Fibroblast of skin of right quadriceps (primary cell): ENCODE measurements around the gene COG2.
"Not testable (repeated sequence)": the region's sequence is repeated elsewhere in the genome, so short reads cannot be mapped to it uniquely, and the experiment has no call there.

Experiments
- DNase-seq: peaks from one replicate; pipeline ENCODE4 v3.0.0-alpha.2; 2013

Gene COG2

GRCh38 chr1:230629511-230629910, 12.8 kb upstream of the COG2 start:
- no peak for DNase-seq

GRCh38 chr1:230631477-230631876, 10.8 kb upstream of the COG2 start:
- no peak for DNase-seq

DNA sequence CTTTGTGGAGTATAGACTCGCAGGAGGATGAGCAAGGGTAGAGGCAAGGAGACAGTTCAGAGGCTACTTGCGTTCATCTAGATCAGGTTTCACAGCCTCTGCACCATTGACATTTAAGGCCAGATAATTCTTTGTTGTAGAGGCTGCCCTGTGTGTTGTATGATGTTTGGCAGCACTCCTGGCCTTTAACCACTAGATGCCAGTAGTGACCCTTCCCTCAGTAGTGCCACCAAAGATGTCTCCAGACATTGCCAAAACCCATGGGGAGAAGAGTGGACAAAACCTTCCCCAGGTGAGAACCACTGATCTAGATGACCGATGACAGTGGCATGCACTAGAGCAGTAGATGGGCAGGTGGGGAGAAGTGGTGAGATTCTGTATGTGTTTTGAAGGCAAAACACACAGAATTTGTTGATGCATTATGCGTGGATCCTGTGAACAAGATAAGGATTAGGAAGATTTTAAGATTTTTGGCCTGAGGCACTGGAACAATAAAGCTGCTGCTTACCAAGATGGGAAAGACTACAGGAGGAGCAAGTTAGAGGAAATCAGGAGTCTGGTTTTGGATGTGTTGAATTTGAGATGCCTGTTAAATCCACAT, 9.9 kb upstream of the COG2 start:
- peak; percentile 30 for DNase-seq

DNA sequence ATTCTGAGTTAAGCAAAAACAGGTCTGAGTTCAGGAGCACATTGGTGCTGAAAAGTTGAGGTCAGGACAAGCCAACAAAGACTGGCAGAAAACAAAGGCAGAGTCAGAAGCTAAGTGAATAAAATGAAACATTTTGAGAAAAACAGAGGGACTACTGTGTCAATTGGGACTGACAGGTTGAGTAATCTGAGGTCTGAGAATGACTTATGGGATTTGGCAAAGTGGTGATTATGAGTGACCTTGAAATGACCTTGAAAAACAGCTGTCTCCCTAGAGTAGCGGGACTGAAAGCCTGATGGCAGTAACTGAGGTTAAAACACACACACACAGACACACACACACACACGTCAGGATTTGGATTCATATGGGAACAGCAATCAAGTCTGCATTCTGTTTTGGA, 8.8 kb upstream of the COG2 start:
- DNase-seq: peak; percentile 2

DNA sequence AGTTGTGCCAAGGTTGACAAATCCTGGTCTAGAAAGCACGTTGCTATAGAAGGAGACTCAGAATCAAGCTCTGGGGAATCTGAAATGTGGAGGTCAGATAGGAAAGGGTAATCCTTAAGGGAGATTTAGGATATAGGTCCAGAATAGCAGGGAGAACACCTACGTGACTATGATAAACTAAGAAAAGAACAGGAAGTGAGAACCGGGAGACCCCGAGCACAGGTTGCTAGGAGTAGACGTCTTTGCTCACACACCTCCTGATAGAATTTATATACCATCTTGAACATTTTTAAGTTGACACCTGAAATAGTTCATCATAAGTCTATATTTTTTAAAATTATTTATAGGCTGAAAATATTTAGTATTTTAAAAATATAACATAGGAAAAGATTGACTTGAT, 7.9 kb upstream of the COG2 start:
- DNase-seq: no peak

GRCh38 chr1:230636575-230637148, 5.6 kb upstream of the COG2 start:
- DNase-seq: no peak

DNA sequence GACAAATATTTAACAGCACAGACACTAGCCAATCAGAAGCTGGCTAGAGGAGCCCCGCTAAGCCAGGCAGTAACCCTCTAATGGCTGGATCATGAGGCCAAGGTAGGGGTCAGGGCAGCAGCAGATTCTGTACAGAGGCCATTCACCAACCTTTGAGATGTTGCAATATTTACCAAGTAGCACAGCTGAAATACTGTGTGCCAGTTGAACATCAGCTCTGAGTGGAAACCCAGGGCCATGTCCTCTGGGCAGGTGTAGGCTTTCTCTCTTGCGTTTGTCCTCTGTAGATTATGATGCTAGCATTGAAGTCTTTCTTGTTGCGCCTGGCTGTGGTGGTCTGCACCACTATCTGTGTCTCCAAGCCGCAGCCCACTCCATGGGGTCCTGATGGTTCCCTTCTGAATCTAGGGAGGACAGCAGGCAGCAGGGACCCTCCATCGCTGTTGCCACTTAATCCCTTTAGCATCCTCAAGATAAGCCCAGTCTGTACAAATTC, 2.5 kb upstream of the COG2 start:
- DNase-seq: no peak

- peak; percentile 50 for DNase-seq
These were observed 935 bp upstream of the COG2 start for GRCh38 chr1:230641346-230641745.

DNA sequence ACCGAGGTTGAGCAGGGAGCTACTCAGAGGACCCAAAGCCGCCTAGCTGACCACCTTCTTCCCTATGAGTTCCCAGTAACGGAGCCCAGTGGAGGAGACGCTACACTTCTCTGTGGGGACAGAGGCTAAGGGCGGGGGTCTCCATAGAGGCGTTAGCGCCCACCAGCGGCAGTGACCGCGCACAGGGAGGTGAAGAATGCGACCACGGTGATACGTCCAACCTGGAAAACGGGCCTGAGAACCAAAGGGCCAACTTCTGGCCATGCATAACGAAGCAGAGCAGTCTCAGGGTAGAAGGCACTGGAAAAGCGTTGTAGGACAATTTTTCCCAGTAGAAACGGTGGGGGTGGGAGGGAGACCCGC, 400 bp upstream of the COG2 start:
- no peak for DNase-seq

DNA sequence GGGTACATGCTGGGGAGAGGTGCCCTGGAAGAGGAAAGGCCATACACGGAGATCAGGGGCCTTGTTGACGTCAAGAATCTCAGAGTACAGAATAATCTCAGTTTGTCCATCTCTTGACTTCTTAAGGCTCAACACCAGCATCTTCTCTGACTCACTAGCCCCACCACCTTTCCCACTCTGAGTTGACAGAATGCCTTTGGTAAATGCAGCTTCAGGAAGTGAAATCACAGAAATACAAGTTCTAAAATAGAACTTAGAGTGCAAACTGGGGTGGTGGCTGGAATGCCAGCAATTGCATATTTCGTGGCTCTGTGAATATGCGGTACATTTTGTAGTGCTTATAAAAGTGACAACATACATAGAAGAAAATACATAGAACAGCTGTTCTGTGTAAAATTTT, 1.6 kb downstream of the COG2 start:
- DNase-seq: peak; percentile 40

DNA sequence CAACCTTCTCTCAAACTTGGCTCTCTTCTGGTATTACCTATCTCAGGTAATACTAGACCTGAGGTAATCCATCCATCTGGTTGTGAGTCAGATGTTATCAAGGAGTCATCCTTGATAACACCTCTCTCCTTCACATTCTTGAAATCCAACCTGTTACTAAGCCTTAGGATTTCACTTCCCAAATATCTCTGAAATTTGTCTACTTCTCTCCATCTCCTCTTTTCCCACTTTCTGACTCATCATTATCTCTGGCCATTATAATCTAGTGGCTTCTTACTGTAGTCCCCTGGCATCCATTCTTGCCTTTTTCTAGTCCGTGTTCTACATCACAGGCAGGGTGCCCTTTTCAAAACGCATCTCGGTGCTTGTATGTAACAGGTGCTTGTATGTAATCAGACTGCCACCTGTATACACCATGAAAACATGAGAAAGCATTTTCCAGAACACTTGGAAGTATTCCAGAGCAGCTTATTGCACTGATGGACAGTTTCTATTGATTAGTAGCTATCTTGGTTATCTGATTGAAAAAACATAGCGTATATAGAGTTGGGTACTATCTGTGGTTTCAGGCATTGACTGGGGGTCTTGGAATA, 4.5 kb downstream of the COG2 start:
- no peak for DNase-seq

GRCh38 chr1:230647321-230647720, 5.0 kb downstream of the COG2 start:
- DNase-seq: no peak

DNA sequence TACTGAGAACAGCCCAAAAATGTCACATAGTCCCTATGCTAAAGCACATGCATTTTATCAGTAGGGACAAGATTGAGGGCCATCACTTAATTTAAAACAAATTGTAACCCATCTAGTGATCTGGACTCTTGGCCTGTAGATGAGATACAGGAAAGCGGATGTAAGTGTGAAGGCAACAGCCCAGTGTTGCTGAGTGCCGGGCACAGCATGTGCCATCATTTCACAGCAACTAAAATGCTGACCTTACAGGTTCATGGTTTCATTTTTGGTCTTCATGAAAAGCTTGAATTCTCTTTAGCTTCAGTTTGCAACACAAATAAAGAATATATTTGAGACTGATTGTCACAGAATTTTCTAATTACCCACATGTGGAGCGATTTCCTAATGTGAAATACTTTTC, 5.8 kb downstream of the COG2 start:
- DNase-seq: no peak

DNA sequence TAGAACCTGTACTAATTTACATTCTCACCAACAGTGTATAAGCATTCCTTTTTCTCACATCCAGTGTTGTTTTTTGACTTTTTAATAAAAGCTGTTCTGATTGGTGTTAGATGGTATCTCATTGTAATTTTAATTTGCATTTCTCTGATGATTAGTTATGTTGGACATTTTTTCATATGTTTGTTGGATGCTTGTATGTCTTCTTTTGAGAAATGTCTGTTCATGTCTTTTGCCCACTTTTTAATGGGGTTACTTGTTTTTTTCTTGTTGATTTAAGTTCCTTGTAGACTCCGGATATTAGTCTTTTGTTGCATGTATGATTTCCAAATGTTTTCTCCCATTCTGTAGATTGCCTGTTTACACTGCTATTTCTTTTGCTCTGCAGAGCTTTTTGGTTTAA, 8.0 kb downstream of the COG2 start:
- DNase-seq: no peak

GRCh38 chr1:230651235-230651634, 9.0 kb downstream of the COG2 start:
- no peak for DNase-seq

DNA sequence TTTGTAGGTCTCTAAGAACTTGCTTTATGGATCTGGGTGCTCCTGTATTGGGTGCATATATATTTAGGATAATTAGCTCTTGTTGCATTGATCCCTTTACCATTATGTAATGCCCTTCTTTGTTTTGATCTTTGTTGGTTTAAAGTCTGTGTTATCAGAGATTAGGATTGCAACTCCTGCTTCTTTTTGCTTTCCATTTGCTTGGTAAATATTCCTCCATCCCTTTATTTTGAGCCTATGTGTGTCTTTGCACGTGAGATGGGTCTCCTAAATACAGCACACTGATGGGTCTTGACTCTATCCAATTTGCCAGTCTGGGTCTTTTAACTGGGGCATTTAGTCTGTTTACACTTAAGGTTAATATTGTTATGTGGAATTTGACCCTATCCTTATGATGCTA, 14.4 kb downstream of the COG2 start:
- not testable (repeated sequence) for DNase-seq

GRCh38 chr1:230658103-230658502, 15.8 kb downstream of the COG2 start:
- not testable (repeated sequence) for DNase-seq

DNA sequence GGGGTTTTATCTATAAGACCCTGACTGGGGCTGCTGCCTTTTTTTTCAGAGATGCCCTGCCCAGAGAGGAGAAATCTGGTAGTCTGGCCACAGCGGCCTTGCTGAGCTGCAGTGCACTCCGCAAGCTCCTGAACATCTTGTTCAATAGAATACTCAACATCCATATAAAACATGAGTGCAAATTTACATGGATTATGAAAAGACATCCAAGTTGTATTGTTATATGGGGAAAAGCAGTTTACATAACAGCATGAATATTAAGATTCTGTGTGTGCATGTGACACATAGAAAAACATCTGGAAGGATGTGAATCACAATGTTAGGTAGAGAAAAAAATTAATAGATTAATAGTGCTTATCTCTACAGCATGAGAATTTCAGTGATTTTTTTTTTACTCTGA, 16.4 kb downstream of the COG2 start:
- DNase-seq: no peak

GRCh38 chr1:230661976-230662375, 19.7 kb downstream of the COG2 start:
- no peak for DNase-seq

GRCh38 chr1:230668227-230668626, 25.9 kb downstream of the COG2 start:
- no peak for DNase-seq

DNA sequence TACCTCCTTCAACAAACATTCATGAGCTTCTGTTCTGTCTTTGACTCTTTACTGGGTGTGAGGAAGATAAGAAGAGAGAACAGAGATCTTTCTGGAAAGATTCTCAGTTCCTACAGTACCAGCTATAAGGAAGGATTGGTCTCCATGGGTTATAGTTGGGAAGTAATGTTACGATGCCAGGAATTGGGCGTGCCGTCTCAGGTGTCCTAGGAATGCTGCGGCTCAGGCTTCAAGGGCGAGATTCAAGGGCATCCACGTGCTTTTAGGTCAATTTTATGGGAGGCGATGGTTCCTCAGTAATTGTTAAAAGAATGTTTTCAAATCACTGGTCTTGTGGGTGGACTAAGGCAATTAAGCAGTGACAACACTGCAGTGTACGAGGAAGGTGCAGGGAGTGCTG, 27.3 kb downstream of the COG2 start:
- DNase-seq: no peak

DNA sequence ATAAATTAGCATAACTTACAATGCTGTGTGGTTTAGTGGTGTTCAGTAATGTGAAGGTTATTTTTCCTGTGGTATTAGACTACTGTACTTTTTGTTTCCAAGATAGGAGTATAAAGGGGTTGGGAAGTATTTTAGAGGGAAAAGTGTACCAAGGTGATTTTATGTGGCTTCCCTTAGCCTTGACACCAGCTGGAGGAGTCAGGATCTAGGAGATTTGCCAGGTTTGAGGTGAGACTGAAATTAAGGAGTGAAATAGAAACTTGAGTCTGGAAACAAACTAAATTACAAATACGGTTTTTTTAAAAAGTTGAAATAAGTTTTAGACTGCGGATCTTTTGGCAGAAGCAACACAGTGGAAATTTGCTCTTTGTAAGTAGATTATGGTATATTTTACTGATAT, 32.3 kb downstream of the COG2 start:
- DNase-seq: no peak

DNA sequence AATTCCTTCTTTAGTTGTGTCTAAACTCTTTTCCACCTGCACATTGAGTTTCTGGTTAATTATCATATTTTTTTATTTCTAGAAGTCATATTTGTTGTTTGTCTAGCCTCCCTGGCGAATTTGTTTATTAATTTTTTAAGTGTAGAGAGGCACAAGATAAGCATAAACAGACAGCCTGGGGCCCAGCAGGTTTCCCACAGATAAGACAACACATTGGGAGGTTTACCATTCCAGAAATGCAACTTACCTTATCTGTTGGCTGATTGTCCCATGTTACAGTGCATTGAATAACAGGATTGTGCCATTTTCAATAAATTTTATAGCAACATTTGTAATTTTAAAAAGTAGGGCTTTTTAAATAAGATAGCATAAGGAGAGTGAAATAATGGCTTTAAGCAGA, 34.9 kb downstream of the COG2 start:
- no peak for DNase-seq

DNA sequence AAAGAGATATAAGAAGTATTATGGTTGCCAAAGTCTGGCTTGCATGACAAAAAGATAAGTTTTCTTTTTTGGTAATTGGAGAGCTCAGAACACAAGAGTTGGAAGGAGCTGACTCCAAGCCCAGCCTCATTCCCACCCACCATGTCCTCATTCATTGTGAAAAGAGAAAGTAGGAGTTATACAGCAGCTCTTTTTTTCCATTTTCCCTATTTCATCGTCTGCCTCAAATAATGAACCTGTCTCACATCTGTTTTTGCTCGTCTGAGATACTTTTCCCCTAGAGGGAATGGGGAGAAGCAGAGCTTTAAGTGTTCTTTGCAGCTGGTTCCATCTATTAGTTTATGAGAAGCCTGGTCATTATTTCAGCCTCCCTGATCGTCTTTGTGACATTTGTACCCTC, 36.9 kb downstream of the COG2 start:
- no peak for DNase-seq

DNA sequence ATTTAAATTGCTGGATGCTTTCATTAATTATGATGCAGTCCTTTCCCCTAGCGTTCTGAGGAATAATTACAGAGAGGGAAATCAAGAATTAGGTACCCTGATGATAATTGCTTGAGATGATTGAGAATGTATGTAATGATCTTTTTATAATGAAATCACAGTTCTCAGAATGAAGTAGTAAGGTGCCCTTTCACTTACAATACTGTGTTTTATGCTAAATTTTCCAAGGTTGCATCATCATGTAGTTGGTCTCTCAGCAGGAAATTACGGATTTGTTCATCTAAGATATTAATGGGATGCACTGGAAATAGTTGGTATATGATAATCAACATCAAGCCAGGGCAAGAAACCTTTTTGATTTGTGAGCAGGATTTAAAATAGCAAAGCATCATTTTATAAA, 37.5 kb downstream of the COG2 start:
- no peak for DNase-seq
